ENCODE data around the gene ZNF574.
"Not testable (repeated sequence)": the region's sequence is repeated elsewhere in the genome, so short reads cannot be mapped to it uniquely, and the experiment has no call there.

ZNF574 gene, protein sequence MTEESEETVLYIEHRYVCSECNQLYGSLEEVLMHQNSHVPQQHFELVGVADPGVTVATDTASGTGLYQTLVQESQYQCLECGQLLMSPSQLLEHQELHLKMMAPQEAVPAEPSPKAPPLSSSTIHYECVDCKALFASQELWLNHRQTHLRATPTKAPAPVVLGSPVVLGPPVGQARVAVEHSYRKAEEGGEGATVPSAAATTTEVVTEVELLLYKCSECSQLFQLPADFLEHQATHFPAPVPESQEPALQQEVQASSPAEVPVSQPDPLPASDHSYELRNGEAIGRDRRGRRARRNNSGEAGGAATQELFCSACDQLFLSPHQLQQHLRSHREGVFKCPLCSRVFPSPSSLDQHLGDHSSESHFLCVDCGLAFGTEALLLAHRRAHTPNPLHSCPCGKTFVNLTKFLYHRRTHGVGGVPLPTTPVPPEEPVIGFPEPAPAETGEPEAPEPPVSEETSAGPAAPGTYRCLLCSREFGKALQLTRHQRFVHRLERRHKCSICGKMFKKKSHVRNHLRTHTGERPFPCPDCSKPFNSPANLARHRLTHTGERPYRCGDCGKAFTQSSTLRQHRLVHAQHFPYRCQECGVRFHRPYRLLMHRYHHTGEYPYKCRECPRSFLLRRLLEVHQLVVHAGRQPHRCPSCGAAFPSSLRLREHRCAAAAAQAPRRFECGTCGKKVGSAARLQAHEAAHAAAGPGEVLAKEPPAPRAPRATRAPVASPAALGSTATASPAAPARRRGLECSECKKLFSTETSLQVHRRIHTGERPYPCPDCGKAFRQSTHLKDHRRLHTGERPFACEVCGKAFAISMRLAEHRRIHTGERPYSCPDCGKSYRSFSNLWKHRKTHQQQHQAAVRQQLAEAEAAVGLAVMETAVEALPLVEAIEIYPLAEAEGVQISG

DNA sequence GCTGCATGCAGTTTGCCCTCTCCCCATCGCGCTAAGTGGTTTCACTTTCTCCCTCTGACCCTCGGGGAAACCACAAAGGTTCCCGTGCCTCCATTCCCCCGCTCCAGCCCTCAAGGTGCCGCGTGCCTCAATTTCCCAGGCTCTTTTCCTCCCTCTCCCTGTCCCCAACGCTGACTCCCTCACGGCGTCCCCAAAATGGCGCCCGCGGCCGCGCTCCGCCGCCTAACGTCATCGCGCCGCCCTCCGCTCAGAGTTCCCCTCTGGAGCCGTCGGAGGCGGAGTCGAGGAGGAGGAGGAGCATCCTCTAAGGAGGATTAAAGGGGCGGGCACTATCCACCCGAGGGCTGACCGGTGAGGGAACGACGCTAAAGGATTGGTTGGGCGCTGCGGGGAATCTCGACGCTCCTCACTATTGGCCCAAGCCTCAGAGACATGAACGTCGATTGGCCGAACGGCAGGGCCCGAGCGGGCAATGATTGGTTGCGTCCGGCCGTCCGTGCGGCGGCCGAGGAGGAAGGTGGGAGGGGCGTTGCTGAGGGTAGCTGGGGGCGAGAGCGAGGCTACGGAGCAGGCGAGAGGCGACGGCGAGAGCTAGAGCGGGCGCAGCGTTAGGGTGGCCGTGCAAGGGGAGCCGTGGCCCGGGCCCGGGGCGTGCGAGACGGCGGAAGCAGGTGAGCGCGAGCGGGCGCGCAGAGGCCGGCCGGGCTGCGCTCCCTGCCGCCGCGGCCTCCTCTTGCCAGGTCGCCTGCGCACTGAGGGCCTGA, at the start of gene ZNF574:
ZNF574 (plus strand) TSS at position 551 of the 764 bp plus-strand sequence. CDS start 2,441 bp downstream, outside the sequence.
- DNase-seq (ENCODE audit: low read depth in 2 of 2): peak; percentile 94 to 97

DNA sequence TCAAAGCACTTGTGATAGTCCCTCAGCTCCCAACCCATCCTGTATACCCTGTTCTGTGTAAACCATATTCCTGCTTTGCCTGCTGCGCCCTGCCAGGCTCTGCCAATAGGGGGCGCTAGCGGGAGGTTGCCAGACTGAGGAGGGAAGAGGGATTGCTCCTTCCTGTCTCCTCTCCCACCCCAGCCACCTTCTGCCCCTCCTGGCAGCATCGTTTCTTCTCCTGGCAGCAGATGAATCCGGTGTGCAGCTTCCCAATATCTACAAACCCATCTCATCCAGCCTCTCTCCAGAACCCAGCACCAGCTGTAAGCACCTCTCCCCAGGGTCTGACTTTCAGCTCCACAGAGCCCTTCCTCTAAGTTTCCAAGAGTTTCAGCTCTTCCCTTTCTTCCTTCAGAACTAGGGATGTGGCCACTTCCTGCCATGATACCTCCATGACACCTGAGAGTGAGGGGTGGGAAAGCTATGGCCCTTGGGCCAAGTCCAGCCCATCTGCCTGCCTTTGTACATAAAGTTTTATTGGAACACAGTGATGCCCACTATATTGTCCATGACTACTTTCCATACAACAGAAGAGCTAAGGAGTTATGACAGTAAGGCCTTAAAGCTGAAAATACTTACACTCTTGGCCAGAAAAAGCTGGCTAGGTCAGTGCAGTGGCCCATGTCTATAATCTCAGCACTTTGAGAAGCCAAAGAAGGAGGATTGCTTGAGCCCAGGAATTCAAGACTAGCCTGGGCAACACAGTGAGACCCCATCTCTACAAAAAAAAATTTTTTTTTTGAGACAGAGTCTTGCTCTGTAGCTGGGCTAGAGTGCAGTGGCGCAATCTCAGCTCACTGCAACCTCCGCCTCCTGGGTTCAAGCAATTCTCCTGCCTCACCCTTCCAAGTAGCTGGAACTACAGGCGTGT, 47.4 kb upstream of the ZNF574 start:
- DNase-seq (ENCODE audit: low read depth in 2 of 2): no peak

DNA sequence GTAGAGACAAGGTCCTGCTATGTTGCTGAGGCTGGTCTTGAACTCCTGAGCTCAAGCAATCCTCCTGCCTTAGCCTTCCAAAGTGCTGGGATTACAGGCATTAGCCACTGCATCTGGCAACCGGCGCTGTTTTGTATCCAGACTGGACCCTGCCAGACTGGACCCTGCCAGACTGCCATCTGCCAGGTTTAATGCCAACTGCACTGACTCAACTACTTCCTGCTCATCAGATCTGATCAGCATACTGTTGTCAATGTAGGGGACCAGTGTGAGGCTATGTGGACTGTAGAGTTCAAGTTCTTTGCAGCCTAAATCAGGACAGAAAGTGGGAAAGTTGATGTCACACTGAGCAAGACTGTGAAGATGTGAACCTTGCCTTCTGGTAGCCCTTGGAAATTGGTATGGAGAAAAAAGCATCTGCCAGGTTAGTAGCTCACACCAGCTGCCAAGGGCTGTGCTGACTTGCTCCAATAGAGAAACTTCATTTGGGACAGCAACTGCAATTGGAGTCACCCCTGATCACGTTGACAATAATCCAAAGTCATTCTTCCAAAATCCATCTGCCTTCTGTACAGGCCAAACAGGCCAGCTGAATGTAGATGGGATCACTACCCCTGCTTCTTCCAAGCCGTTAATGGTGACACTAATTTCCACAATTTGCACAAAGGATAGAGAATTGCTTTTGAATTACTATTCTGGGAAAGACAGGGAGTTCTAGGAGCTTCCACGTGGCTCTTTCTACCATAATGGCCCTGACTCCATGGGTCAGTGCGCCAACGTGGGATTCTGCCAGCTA, 45.1 kb upstream of the ZNF574 start:
- no peak for DNase-seq (ENCODE audit: low read depth in 2 of 2)

DNA sequence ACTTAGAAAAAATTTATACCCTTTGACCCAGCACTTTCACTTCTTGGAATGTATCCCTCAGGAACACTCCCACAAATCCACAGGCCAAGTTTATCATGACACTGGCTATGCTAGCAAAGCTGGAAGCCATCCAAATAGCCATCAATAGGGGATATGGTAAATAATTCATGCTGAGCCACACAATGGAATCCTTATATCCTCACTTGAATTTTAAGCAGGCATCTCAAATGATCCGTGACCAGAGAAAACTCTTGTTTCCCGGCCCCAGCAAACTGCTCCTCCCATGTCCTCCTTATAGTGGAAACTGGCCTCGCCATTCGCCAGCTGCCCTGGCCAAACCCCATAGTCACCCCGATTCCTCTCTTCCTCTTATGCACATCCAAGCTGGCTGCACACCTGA, 43.5 kb upstream of the ZNF574 start:
- DNase-seq (ENCODE audit: low read depth in 2 of 2): no peak

DNA sequence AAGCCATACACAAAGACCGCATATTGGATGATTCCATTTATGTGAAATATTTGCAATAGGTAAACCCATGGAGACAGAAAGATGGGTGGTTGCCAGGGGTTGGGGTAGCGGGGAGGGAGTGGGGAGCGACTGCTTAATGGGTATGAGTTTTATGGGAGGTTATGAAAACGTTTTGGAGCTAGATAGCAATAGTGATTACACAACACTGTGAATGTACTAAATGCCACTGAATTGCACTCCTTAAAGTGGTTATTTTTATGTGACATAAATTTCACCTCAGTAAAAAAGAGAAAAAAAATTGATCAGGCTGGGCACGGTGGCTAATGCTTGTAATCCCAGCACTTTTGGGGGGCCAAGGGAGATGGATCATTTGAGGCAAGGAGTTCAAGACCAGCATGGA, 42.6 kb upstream of the ZNF574 start:
- DNase-seq (ENCODE audit: low read depth in 2 of 2): no peak

DNA sequence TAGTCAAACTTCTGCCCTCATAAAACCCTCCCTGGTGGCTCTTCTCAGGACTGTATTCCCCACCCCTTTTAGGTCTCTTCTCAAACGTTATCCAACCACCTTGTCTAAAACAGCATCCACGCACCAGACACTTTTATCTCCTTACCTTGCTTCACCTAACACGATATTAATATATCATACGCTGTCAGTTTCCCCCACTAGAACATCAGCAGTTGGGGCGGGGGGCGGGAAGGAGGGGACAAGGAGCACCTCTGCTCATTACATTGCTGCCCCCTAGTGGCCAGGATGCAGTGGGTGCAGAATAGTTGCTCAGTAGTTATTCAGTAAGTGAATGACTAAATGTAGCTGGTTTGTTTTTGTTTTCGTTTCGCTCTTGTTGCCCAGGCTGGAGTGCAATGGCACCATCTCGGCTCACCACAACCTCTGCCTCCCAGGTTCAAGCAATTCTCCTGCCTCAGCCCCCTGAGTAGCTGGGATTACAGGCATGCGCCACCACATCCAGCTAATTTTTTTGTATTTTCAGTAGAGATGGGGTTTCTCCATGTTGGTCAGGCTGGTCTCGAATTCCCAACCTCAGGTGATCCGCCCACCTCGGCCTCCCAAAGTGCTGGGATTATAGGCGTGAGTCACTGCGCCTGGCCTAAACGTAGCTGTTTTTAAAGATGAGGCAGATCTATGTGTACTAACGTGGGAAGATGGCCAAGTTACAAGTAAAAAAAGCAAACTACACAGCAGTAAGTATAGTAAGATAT, 41.1 kb upstream of the ZNF574 start:
- DNase-seq (ENCODE audit: low read depth in 2 of 2): peak; percentile 34 to 37

DNA sequence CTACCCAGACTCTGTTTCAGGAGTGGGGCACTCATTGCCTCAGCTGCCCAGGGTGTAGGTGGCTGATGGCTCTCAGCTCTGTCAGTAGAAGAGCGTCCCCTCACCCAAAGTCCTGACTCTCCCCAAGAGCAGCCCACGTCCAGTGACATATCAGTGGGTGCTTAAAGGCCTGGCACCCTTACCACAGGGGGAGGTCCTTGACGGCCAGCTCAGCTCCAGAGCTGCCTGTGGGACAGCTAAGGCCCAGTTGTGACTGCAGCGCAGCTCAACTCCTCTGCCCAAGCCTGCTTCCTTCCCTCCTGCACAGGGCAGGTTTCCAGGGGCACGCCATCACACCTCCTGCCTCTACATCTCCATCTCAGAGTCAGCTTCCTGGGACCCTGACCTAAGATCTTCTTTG, 38.3 kb upstream of the ZNF574 start:
- DNase-seq (ENCODE audit: low read depth in 2 of 2): no peak

DNA sequence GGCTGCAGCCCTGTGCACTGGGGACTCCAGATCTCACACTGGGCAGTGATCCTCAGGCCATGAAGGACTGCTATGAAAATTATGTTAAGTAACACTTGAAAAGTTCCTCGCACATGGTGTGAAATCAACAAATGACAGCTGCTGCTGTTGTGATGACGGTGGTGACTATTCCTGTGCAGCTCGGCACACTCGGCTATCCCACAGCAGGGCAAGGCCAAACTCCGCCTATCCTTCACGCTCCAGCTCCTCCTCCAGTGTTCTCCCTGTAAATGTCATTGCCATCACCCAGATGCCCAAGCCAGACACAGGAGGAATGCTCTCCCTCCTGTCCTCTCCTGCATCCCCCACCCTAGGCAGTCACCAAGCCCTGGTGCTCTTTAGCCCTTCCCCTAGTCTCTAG, 37.3 kb upstream of the ZNF574 start:
- DNase-seq (ENCODE audit: low read depth in 2 of 2): no peak

DNA sequence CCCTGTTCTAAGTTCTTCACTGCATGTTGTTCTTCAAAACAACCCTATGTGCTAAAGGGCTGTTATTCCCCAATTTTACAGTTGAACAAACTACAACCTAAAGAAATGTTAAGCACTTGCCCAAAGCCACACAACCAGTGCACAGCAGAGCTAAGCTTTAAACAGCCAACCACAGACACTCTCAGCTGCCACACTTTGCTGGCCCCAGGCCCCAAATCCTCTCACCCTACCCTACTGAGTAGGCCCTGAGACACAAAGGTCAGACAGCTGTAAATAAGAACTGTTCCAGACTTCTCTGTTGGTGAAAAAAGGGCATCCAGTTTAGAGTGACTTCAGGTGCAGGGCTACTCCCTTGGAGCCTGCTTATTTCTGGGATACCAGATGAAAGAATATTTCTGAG, 35.9 kb upstream of the ZNF574 start:
- DNase-seq (ENCODE audit: low read depth in 2 of 2): no peak

DNA sequence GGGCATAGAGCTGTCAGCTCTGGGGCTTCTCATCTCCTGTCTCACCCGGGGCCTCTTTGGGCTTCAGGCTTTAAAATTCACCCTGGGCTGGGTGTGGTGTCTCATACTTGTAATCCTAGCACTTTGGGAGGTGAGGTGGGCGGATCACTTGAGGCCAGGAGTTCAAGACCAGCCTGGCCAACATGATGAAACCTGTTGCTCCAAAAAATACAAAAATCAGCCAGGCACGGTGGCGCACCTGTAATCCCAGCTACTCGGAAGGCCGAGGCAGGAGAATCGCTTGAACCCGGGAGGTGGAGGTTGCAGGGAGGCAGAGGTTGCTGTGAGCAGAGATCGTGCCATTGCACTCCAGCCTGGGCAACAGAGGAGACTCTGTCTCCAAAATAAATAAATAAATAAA, 35.5 kb upstream of the ZNF574 start:
- not testable (repeated sequence) for DNase-seq (ENCODE audit: low read depth in 2 of 2)

DNA sequence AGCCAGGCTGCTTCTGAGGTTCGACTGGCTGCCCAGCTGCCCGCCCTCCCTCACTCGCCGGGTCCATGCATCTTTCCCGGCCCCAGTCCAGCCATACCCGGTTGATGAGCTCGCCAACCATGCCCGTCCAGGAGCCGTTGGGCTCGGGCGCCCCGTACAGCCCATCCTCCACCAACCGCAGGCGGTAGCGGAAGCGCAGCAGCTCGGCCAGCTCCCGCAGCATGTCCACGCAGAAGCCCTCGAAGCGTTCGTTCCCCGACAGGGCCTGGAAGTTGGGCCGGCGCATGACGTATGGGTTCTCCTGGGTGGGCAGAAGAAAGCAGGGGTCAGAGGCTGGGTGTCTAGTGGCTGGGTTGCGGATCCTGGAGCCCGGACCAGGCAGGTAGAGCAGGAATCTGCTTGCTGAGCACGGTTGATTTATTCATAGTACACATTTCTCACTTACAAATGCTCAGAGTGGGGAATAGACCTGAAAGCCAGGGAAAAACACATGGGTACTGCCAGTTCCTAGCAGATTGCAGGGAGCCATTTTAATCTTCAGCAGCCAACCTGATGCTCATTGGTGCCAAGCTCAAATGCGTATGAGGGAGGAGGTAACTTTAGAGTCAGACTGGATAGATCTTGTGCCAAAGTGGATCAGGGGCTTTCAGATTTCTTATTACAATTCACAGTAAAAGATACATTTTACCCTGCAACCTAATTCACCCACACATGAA, 33.4 kb upstream of the ZNF574 start:
- DNase-seq (ENCODE audit: low read depth in 2 of 2): no peak

DNA sequence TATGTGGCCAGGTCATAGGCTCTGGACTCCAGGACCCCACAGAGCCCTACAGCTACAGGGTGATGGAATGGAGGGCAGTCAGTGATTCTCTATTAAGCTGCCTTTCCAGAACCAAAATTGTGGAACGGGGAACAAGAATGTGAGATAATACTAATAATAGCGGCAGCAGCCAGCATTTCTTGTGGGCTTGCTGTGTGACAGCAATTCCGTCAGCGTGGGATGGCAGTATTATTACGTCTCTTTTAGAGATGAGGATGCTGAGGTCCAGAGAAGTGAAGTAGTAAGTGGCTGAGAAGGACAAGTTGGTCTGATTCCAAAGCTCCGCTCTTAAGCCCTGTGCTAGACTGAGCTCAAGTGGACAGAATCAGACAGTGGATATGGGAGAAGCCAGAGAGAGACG, 30.4 kb upstream of the ZNF574 start:
- no peak for DNase-seq (ENCODE audit: low read depth in 2 of 2)

DNA sequence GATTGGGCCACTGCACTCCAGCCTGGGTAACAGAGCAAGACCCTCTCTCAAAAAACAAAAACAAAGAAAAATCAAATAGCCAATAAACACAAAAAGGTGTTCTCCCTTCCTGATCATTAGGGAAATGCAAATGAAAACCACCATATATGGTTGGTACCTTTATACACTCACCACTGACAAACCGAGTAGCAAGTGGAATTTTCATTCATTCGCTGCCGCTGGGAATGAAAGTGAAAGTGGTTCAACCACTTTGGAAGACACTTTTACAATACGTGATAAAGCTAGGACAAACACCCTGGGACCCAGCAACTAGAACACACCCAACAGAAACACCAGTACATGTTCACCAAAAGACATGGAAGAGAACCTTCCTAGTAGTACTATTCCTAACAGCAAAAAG, 27.0 kb upstream of the ZNF574 start:
- no peak for DNase-seq (ENCODE audit: low read depth in 2 of 2)

DNA sequence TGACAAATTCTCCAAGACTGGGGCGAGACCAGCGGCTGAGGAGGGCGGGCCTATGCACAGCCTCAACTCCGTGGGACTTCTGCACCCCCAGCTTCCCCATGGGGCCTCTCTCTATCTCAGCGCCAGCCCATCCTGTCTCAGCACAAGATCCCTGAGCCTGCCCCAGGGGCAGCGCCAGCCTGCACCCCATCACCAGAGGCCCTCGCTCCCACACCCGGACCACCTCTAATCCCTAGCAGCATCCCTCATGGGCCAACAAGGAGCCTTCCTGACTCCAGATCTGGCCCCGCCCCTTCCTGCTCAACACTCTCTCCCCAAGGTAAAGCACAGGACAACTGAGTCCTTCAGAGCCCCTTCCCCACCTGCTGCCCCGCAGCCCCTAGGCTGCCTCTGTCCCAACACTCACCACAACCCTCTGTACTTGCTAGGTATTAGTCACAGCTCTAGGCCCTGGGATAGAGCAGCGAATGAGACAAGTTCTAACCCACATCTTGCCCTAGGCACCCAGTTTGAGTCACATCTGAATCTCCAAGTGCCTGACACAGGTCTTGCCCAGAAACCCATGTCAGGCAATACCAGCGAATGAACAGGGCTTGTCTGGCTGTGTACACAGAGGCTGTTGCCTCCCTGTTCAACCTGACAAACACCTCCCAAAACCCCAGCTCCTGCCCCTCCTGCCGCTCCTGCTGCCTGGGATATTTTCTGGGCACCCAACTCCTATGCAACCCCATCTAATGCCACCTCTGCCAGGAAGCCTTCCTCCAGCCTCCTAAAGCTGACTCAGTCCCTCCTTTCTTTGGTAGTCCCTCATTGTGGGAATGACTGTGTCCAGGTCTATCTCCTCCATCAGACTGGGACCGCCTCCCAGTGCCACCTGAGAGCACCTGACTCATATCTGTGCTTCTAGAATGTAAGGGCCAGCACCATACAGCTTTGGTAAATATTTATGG, 24.5 kb upstream of the ZNF574 start:
- no peak for DNase-seq (ENCODE audit: low read depth in 2 of 2)

DNA sequence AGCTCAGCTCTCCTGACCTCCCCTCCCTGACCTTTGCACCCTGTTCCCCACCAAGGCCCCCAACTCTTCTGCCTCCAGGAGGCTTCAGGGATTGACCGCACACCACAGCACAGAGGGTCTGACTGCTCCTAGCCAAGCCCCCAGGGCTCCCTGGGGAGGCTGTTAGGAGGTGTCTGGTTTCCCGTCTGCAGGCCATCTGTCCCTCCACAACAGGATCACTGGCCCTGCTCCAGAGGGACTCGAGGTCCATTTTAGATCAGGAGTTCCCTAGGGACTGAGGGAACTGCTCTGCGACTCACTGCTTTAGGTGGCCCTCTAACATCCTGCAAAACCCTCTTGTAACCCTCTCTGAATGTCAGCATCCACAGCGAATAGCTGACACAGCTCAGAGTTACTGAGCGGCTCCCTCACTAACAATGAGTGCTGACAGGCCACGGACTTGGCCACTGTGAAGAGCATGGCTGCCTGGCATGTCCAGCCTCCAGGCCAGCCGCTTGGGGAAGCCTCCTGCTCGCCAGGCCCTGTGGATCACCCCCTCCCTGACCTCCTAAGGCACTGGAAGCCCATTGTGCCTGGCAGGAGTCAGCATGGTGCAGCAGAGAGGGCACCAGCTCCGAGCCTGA, 23.6 kb upstream of the ZNF574 start:
- no peak for DNase-seq (ENCODE audit: low read depth in 2 of 2)

DNA sequence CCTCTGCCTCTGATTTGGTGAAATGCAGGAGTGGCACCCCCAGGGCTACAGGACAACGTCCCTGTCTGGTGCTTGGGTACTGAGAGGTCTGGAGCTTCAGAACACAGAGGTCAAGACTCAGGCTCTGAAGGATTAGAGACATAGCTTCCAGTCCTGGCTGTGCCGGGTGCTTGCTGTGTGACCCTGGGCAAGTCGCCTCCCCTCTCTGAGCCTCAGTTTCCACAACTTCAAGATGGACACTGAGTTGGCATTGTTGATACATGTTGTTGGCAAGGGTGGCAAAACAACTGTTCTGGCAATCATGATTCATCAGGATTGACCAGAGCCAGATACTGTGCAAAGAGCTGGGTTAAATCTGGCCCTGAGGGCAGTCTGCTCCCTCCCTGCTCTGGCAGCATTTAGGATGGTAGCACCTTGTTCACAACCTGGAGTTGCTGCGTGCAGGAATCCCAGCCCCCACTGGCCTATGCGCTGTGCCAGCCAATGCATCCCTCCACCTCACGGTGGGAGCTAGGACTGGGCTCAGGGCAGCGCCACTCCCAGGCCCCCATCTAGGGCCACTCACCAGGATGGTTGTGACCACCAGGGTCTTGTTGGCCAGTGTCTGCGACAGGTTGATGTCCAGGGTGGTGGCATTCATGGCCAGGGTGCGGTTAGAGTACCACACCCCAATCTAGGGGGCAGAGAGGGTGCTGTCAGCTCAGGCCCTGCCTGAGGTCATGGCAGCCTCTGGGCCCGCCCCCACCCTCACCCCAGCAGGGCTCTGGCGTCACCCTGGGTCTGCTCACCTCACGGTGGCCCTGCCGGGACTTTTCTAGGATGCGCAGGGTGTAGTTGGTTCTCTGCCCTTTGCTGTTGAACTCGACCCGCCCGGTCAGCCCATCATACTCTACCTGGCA, 22.7 kb upstream of the ZNF574 start:
- no peak for DNase-seq (ENCODE audit: low read depth in 2 of 2)

Data from stimulated activated CD8-positive, alpha-beta memory T cell treated with anti-CD3 and anti-CD28 coated beads, Interleukin-2, amount 100 ng/mL, for 1 hour (primary cell).